K562 (cell line): Measurements from ENCODE around the gene HARS1. TPM values are rescaled to one million over a fixed set of nuclear protein-coding genes. Genes with fewer than 3 reads are reported as not detected.

ENCODE experiments used
- CEBPG ChIP-seq, 3 experiments: fragments of 200-800 bp in 1 of 3; sonication (Bioruptor generic) in 1 of 3; sonication (generic) in 1 of 3; formaldehyde crosslinking in 1 of 3; IDR thresholded peaks in 2 of 3; conservative IDR thresholded peaks in 1 of 3; 2 replicates each; pipeline versions ENCODE4 v1.6.1 to v1.8.0; 2016 to 2022; ENCODE audit warnings: missing compliant biosample characterization in 2 of 3, missing genetic modification characterization in 2 of 3, mild to moderate bottlenecking in 1 of 3, missing genetic modification reagents in 1 of 3
- KLF6 ChIP-seq: fragments of 250-450 bp; sonication (Bioruptor Pico); IDR thresholded peaks from 2 replicates; pipeline ENCODE4 v1.4.0; 2020; ENCODE audit warnings: mild to moderate bottlenecking, moderate library complexity, borderline replicate concordance
- NR3C1 ChIP-seq: sonication (generic); formaldehyde crosslinking; IDR thresholded peaks from 2 replicates; pipeline ENCODE4 v1.8.1; 2022; ENCODE audit warnings: missing genetic modification reagents
- RBM39 ChIP-seq: fragments of 200-400 bp; formaldehyde crosslinking; optimal IDR thresholded peaks from 2 replicates; pipeline ENCODE3; 2018; ENCODE audit warnings: low read depth, low read length
- STAT6 ChIP-seq: sonication (generic); formaldehyde crosslinking; IDR thresholded peaks from 2 replicates; pipeline ENCODE4 v1.8.1; 2023; ENCODE audit warnings: mild to moderate bottlenecking, missing genetic modification reagents
- USF1 ChIP-seq: sonication (generic); formaldehyde crosslinking; IDR thresholded peaks from 2 replicates; pipeline ENCODE4 v1.9.0; 2022; ENCODE audit warnings: mild to moderate bottlenecking, missing genetic modification reagents
- ZC3H11A ChIP-seq: IDR thresholded peaks from 2 replicates; pipeline ENCODE4 v1.6.1; 2012; ENCODE audit warnings: low read depth, low read length, improper control_type of control experiment
- ZSCAN29 ChIP-seq: fragments of 450-650 bp; IDR thresholded peaks from 2 replicates; pipeline ENCODE4 v1.6.1; 2017
- ZZZ3 ChIP-seq: fragments of 450-650 bp; IDR thresholded peaks from 2 replicates; pipeline ENCODE4 v1.6.1; 2016; ENCODE audit warnings: antibody characterized with exemption, mild to moderate bottlenecking, moderate library complexity
- polyA plus RNA-seq, 8 experiments: library from polyadenylated mRNA; depleted of rRNA in 4 of 8; stranded (reverse) in 5 of 8; unstranded in 3 of 8; fragments of >200 nt; fragmentation: Nextera tagmentation in 2 of 8; fragmentation: Illumina TruSeq in 1 of 8; extraction: Ambion mirVana in 2 of 8; extraction: Trizol in 1 of 8; gene quantifications; 2 replicates each; pipeline versions ENCODE4 v1.2.1 to v1.2.3, GENCODE V29; 2011 to 2014; ENCODE audit warnings: inconsistent platforms in 1 of 8, missing spikeins in 1 of 8
- total RNA-seq, 7 experiments: library from RNA; depleted of rRNA in 6 of 7; stranded (reverse); fragments of >200 nt in 6 of 7; fragmentation: Illumina TruSeq in 2 of 7; extraction: Trizol in 2 of 7; gene quantifications; 2 replicates each; pipeline versions ENCODE4 v1.2.1 to v1.2.3, GENCODE V29; 2011 to 2021; ENCODE audit warnings: low replicate concordance in 1 of 7

Gene HARS1
- total and polyA plus RNA-seq, 9 of the 15 experiments (the other 6 are each of a cell fraction or from before 2014, with no cell fraction given): 13.5 to 88.5 (median 75.2) TPM

- TF ChIP-seq STAT6 (no peak), ZSCAN29 (no peak), KLF6 (no peak), USF1 (CRISPR knock-in tag) (0 out of 2 replicates have a peak, but pooled peaks have one; percentile 14), ZZZ3 (no peak), NR3C1 (CRISPR knock-in tag) (no peak), CEBPG (CRISPR knock-in tag; IDR thresholded peaks at IDR 0.05) (no peak), CEBPG (tag; conservative IDR thresholded peaks at IDR 0.05 in 1 of 2, IDR thresholded peaks at IDR 0.05 in 1 of 2) (0 out of 4 replicates have a peak, but pooled peaks of 1 of the 2 experiments have one; percentile 38), ZC3H11A (no peak), RBM39 (no peak)
Measured at GRCh38 chr5:140635291-140636257, 55.6 kb downstream of the HARS1 start (continued).
